ENCODE measurements around the gene TSPAN8.

Gene TSPAN8

GRCh38 chr12:71174825-71175224 lies 17.0 kb upstream of the TSPAN8 start:
- no peak overlapping the region for H3K27ac ChIP-seq

GRCh38 chr12:71174146-71174545 lies 16.3 kb upstream of the TSPAN8 start:
- no peak for TF ChIP-seq CTCF (conservative IDR thresholded peaks at IDR 0.05)
- H3K27ac ChIP-seq = no peak overlapping the region

More at GRCh38 chr12:71174825-71175224, 17.0 kb upstream of the TSPAN8 start:
- no peak for TF ChIP-seq CTCF (conservative IDR thresholded peaks at IDR 0.05)

- no peak for TF ChIP-seq CTCF (conservative IDR thresholded peaks at IDR 0.05)
Measured at GRCh38 chr12:71170456-71170855, 12.7 kb upstream of the TSPAN8 start.

GRCh38 chr12:71169286-71169685 lies 11.5 kb upstream of the TSPAN8 start:
- H3K27ac ChIP-seq = no peak overlapping the region
- TF ChIP-seq CTCF (conservative IDR thresholded peaks at IDR 0.05) = no peak

More at GRCh38 chr12:71170456-71170855, 12.7 kb upstream of the TSPAN8 start:
- H3K27ac ChIP-seq = no peak overlapping the region

- no peak for TF ChIP-seq CTCF (conservative IDR thresholded peaks at IDR 0.05)
- H3K27ac ChIP-seq = peak overlapping the region; percentile 6; the same call in 1 of the 2 replicates
Measured at GRCh38 chr12:71166862-71167496, 9.2 kb upstream of the TSPAN8 start.

- no peak for TF ChIP-seq CTCF (conservative IDR thresholded peaks at IDR 0.05)
- peak overlapping the region; percentile 6; the same call in 1 of the 2 replicates for H3K27ac ChIP-seq
Measured at GRCh38 chr12:71166280-71166679, 8.5 kb upstream of the TSPAN8 start.

- H3K27ac ChIP-seq = peak overlapping the region; percentile 94; the same call in 1 of the 2 replicates
Measured at GRCh38 chr12:71165780-71166179, 8.0 kb upstream of the TSPAN8 start.

- TF ChIP-seq CTCF (conservative IDR thresholded peaks at IDR 0.05) = no peak
- peak overlapping the region; percentile 94 for H3K27ac ChIP-seq
Measured at GRCh38 chr12:71164568-71165197, 6.9 kb upstream of the TSPAN8 start.

Measured in VCaP (cell line).